Hepatocyte (in vitro differentiated cells): Measurements from ENCODE around the gene NOXRED1.

Source experiments
- EZH2 ChIP-seq: fragments of 200-600 bp; sonication (generic); IDR thresholded peaks from 2 replicates; pipeline ENCODE4 v1.6.1; 2016; ENCODE audit warnings: antibody characterized with exemption, mild to moderate bottlenecking, borderline replicate concordance
- EZH2phosphoT487 ChIP-seq: fragments of 200-600 bp; sonication (generic); IDR thresholded peaks from one replicate; pipeline ENCODE4 v1.6.1; 2018; ENCODE audit warnings: antibody characterized with exemption, mild to moderate bottlenecking, low read depth, moderate library complexity; ENCODE audit not compliant: unreplicated experiment, severe bottlenecking
- TF ChIP-seq, protein P1 (sequence below): fragments of 200-600 bp; sonication (generic); IDR thresholded peaks from 2 replicates; pipeline ENCODE4 v1.5.1; 2016; ENCODE audit warnings: antibody characterized with exemption, mild to moderate bottlenecking; ENCODE audit not compliant: poor library complexity

DNA sequence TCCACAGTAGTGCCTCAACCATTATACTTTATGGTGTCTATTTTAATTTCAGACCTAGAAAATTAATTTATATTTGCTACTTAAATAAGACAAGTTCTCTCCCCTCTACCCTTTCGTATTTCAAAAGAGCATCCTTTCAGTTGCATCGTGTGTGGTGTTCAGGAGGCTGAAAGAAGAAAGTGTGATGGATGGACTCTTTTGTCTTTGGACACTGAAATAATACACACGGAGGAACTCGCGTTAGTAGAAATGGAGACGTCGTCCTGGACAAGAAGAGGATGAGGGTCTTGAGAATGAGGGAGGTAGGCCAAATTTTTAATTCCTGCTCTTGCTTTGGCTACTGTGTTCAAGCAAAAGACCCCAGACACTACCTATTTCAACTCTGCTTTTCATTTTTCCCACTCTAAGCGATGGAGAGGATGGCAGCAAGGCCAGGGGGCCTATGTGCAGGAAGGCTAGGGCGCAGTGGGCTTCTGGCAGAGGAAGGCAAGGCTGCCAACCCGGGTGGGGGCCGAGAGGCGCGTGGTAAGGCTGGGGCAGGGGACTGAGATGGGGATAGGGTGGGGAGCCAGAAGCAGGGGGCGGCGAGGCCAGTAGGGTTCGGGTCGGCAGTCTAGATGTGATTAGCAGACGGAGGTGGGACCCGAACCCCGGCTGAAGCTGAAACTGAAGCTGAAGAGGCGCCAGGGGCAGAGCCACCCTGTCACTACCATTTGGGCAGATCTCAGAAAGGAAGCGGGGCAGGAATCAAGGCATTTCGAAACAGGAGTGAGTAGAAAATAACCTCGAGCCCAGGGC lies 47.2 kb downstream of the NOXRED1 start:
- TF ChIP-seq, protein P1, sequence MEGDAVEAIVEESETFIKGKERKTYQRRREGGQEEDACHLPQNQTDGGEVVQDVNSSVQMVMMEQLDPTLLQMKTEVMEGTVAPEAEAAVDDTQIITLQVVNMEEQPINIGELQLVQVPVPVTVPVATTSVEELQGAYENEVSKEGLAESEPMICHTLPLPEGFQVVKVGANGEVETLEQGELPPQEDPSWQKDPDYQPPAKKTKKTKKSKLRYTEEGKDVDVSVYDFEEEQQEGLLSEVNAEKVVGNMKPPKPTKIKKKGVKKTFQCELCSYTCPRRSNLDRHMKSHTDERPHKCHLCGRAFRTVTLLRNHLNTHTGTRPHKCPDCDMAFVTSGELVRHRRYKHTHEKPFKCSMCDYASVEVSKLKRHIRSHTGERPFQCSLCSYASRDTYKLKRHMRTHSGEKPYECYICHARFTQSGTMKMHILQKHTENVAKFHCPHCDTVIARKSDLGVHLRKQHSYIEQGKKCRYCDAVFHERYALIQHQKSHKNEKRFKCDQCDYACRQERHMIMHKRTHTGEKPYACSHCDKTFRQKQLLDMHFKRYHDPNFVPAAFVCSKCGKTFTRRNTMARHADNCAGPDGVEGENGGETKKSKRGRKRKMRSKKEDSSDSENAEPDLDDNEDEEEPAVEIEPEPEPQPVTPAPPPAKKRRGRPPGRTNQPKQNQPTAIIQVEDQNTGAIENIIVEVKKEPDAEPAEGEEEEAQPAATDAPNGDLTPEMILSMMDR, result no peak
- TF ChIP-seq EZH2 (no peak), EZH2phosphoT487 (no peak)
